WTC11 (cell line): ENCODE data around the gene MIPEP. TPM values are rescaled to one million over a fixed set of nuclear protein-coding genes. Genes with fewer than 3 reads are reported as not detected.

Experiments
- ATAC-seq: fragments of 200-7000 bp; cut with Tn5 transposase; 2 replicates; pipeline ENCODE4 v1.10.0; 2021; ENCODE audit warnings: mild to moderate bottlenecking, moderate library complexity
- CTCF ChIA-PET: fragments of 300-600 bp; sonication (Branson Sonifier 250); formaldehyde crosslinking; loops from one replicate; lab custom pipeline; 2021; ENCODE audit warnings: antibody characterized with exemption; lab: Charles Lee
- POLR2A ChIA-PET: fragments of 350-600 bp; sonication (Branson Sonifier 250); formaldehyde crosslinking; loops from one replicate; lab custom pipeline; 2021; ENCODE audit warnings: antibody characterized with exemption; lab: Charles Lee
- DNase-seq: peaks from one replicate; pipeline ENCODE4 v3.0.0; 2021; ENCODE audit warnings: low spot score
- H3K27ac Mint-ChIP-seq: 2 replicates; pipeline ENCODE4 v1.8.0; 2021; ENCODE audit warnings: mixed read lengths
- H3K27me3 Mint-ChIP-seq: 2 replicates; pipeline ENCODE4 v1.8.0; 2021; ENCODE audit warnings: low read depth, mild to moderate bottlenecking, moderate library complexity, mixed read lengths
- H3K36me3 Mint-ChIP-seq: 2 replicates; pipeline ENCODE4 v1.8.0; 2021; ENCODE audit warnings: mixed read lengths
- H3K4me1 Mint-ChIP-seq: 2 replicates; pipeline ENCODE4 v1.8.0; 2022; ENCODE audit warnings: mixed read lengths
- H3K4me3 Mint-ChIP-seq: 2 replicates; pipeline ENCODE4 v1.8.0; 2021; ENCODE audit warnings: mild to moderate bottlenecking, moderate library complexity, mixed read lengths
- H3K9me3 Mint-ChIP-seq: 2 replicates; pipeline ENCODE4 v1.8.0; 2021; ENCODE audit warnings: mixed read lengths
- ATF2 ChIP-seq: sonication (generic); formaldehyde crosslinking; IDR thresholded peaks from 2 replicates; pipeline ENCODE4 v1.8.1; 2022; ENCODE audit warnings: low read depth, missing genetic modification reagents, borderline replicate concordance
- CBFB ChIP-seq: sonication (generic); formaldehyde crosslinking; IDR thresholded peaks from 2 replicates; pipeline ENCODE4 v1.8.1; 2022; ENCODE audit warnings: mild to moderate bottlenecking, low read depth, missing genetic modification reagents
- CREM ChIP-seq: sonication (generic); formaldehyde crosslinking; IDR thresholded peaks from 2 replicates; pipeline ENCODE4 v1.8.1; 2022; ENCODE audit warnings: mild to moderate bottlenecking, missing genetic modification reagents, moderate library complexity
- E2F1 ChIP-seq: sonication (generic); formaldehyde crosslinking; IDR thresholded peaks from 2 replicates; pipeline ENCODE4 v1.8.0; 2022; ENCODE audit warnings: mild to moderate bottlenecking, missing genetic modification reagents
- EMX1 ChIP-seq: fragments of 250-450 bp; sonication (Bioruptor Pico); IDR thresholded peaks from 2 replicates; pipeline ENCODE4 v1.8.0; 2021; ENCODE audit warnings: mild to moderate bottlenecking
- FOXP1 ChIP-seq: sonication (generic); formaldehyde crosslinking; IDR thresholded peaks from 2 replicates; pipeline ENCODE4 v1.8.0; 2022; ENCODE audit warnings: missing genetic modification reagents, mild to moderate bottlenecking, moderate library complexity, borderline replicate concordance
- GRHL2 ChIP-seq: fragments of 250-450 bp; sonication (Bioruptor Pico); IDR thresholded peaks from 2 replicates; pipeline ENCODE4 v1.8.0; 2022; ENCODE audit warnings: mild to moderate bottlenecking, moderate library complexity; ENCODE audit not compliant: insufficient replicate concordance, severe bottlenecking
- IRF2 ChIP-seq: sonication (generic); formaldehyde crosslinking; IDR thresholded peaks from 2 replicates; pipeline ENCODE4 v1.8.0; 2022; ENCODE audit warnings: low read depth, missing genetic modification reagents, borderline replicate concordance
- RORB ChIP-seq: fragments of 250-450 bp; sonication (Bioruptor Pico); IDR thresholded peaks from 2 replicates; pipeline ENCODE4 v1.9.0; 2021; ENCODE audit warnings: mild to moderate bottlenecking
- SMAD3 ChIP-seq: sonication (generic); formaldehyde crosslinking; IDR thresholded peaks from 2 replicates; pipeline ENCODE4 v1.8.0; 2022; ENCODE audit warnings: missing genetic modification reagents, mild to moderate bottlenecking, borderline replicate concordance
- SMAD4 ChIP-seq: sonication (generic); formaldehyde crosslinking; IDR thresholded peaks from 2 replicates; pipeline ENCODE4 v1.8.0; 2022; ENCODE audit warnings: mild to moderate bottlenecking, missing genetic modification reagents
- TP53 ChIP-seq: sonication (generic); formaldehyde crosslinking; IDR thresholded peaks from 2 replicates; pipeline ENCODE4 v1.8.1; 2023; ENCODE audit warnings: mild to moderate bottlenecking, missing genetic modification reagents
- ZNF416 ChIP-seq: fragments of 250-450 bp; sonication (Bioruptor Pico); IDR thresholded peaks from 2 replicates; pipeline ENCODE4 v1.9.0; 2021; ENCODE audit warnings: mild to moderate bottlenecking, inconsistent platforms
- ZNF512 ChIP-seq: sonication (generic); formaldehyde crosslinking; IDR thresholded peaks from 2 replicates; pipeline ENCODE4 v1.8.1; 2022; ENCODE audit warnings: missing genetic modification reagents, borderline replicate concordance
- total RNA-seq: library from RNA; stranded (reverse); gene quantifications from 3 replicates; pipeline ENCODE4 v1.2.3, GENCODE V29; 2021
- TF ChIP-seq, protein P1 (sequence below): fragments of 200-600 bp; IDR thresholded peaks from 2 replicates; pipeline ENCODE4 v1.8.0; 2022; ENCODE audit warnings: antibody characterized with exemption
- TF ChIP-seq, protein P2 (sequence below): sonication (generic); formaldehyde crosslinking; IDR thresholded peaks from 2 replicates; pipeline ENCODE4 v1.8.0; 2023; ENCODE audit warnings: missing genetic modification reagents
- TF ChIP-seq, protein P3 (sequence below): sonication (generic); formaldehyde crosslinking; IDR thresholded peaks from 2 replicates; pipeline ENCODE4 v1.8.0; 2022; ENCODE audit warnings: missing genetic modification reagents

Gene MIPEP
- total RNA-seq, 1 experiment from 2014 or later, result 30.5 TPM

- CTCF ChIA-PET, result interaction anchor here (0.9 kb wide), 1 partner anchor 379 kb away, joined by 4 read pairs; no protein-coding TSS in a partner anchor
- no peak for ATAC-seq
Observed at GRCh38 chr13:23845105-23845725, 44.0 kb downstream of the MIPEP start.

DNA sequence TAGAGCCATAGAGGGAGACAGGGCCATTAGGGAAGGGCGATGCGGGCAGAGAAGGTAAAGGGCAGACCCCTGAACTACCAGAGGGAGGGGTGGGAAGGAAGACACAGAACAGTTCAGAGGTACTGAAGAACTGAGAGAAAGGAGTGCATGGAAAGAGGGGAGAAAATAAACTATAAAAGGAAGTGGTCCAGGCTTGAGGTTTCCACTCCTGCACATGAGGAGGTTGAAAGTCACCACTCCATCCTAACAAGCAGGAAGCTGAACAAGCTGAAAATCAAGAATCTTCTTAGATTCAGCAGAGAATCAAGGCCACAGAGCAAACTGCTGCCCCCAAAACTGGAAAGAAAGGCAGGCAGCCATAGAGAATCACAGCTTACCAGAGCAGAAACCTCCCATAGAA is 45.1 kb downstream of the MIPEP start:
- POLR2A ChIA-PET, result no interaction called here
- CTCF ChIA-PET, result no interaction called here
- TF ChIP-seq FOXP1 (no peak), CREM (CRISPR knock-in tag) (no peak), IRF2 (CRISPR knock-in tag) (no peak), GRHL2 (no peak), TP53 (CRISPR knock-in tag) (no peak), E2F1 (CRISPR knock-in tag) (no peak), SMAD3 (CRISPR knock-in tag) (no peak), EMX1 (no peak)
- Mint-ChIP-seq H3K4me1 (peaks cover 5% of the 10 kb centered on the region), H3K27ac (no peak overlapping the region; the same call in 1 of the 2 replicates), H3K9me3 (no peaks in the 10 kb centered on the region), H3K27me3 (no peaks in the 10 kb centered on the region), H3K4me3 (no peak overlapping the region), H3K36me3 (no peaks in the 10 kb centered on the region)
- ATAC-seq, result no peak
- DNase-seq, result no peak

More at GRCh38 chr13:23845105-23845725, 44.0 kb downstream of the MIPEP start:
- no peaks in the 10 kb centered on the region for H3K27me3 Mint-ChIP-seq
- H3K4me3 Mint-ChIP-seq, result no peak overlapping the region
- no peaks in the 10 kb centered on the region for H3K36me3 Mint-ChIP-seq
- DNase-seq, result no peak
- TF ChIP-seq SMAD4 (CRISPR knock-in tag), result no peak
- TF ChIP-seq, protein P1, sequence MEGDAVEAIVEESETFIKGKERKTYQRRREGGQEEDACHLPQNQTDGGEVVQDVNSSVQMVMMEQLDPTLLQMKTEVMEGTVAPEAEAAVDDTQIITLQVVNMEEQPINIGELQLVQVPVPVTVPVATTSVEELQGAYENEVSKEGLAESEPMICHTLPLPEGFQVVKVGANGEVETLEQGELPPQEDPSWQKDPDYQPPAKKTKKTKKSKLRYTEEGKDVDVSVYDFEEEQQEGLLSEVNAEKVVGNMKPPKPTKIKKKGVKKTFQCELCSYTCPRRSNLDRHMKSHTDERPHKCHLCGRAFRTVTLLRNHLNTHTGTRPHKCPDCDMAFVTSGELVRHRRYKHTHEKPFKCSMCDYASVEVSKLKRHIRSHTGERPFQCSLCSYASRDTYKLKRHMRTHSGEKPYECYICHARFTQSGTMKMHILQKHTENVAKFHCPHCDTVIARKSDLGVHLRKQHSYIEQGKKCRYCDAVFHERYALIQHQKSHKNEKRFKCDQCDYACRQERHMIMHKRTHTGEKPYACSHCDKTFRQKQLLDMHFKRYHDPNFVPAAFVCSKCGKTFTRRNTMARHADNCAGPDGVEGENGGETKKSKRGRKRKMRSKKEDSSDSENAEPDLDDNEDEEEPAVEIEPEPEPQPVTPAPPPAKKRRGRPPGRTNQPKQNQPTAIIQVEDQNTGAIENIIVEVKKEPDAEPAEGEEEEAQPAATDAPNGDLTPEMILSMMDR, result no peak
- POLR2A ChIA-PET, result no interaction called here
- H3K27ac Mint-ChIP-seq, result no peak overlapping the region
- peaks cover 5% of the 10 kb centered on the region for H3K4me1 Mint-ChIP-seq
- H3K9me3 Mint-ChIP-seq, result no peaks in the 10 kb centered on the region

DNA sequence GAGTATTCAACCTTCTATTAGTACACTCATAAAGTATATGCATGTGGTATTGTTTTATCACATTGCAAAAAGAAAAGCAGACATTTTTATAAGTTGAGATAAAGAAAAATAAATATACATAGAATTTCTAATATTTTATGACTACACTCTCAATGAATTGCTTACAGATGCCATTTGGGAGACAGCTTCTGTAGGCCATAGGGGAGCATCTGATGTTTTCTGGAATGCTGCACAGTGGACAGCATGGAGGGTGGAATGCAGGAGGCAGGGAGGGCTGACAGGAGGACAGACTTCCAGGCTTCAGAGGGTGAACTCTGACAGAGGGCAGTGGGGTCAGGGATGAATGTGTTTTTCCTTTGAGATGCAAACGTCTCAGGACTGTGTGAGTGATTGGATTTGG is 45.8 kb downstream of the MIPEP start:
- H3K27me3 Mint-ChIP-seq, result no peaks in the 10 kb centered on the region
- peaks cover 5% of the 10 kb centered on the region for H3K4me1 Mint-ChIP-seq
- no peaks in the 10 kb centered on the region for H3K9me3 Mint-ChIP-seq
- TF ChIP-seq CBFB (CRISPR knock-in tag) (no peak), ZNF512 (CRISPR knock-in tag) (no peak), TP53 (CRISPR knock-in tag) (no peak), ATF2 (no peak), FOXP1 (no peak), RORB (no peak), ZNF416 (no peak), SMAD4 (CRISPR knock-in tag) (no peak)
- TF ChIP-seq, protein P2, sequence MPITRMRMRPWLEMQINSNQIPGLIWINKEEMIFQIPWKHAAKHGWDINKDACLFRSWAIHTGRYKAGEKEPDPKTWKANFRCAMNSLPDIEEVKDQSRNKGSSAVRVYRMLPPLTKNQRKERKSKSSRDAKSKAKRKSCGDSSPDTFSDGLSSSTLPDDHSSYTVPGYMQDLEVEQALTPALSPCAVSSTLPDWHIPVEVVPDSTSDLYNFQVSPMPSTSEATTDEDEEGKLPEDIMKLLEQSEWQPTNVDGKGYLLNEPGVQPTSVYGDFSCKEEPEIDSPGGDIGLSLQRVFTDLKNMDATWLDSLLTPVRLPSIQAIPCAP (CRISPR knock-in tag), result no peak
- TF ChIP-seq, protein P3, sequence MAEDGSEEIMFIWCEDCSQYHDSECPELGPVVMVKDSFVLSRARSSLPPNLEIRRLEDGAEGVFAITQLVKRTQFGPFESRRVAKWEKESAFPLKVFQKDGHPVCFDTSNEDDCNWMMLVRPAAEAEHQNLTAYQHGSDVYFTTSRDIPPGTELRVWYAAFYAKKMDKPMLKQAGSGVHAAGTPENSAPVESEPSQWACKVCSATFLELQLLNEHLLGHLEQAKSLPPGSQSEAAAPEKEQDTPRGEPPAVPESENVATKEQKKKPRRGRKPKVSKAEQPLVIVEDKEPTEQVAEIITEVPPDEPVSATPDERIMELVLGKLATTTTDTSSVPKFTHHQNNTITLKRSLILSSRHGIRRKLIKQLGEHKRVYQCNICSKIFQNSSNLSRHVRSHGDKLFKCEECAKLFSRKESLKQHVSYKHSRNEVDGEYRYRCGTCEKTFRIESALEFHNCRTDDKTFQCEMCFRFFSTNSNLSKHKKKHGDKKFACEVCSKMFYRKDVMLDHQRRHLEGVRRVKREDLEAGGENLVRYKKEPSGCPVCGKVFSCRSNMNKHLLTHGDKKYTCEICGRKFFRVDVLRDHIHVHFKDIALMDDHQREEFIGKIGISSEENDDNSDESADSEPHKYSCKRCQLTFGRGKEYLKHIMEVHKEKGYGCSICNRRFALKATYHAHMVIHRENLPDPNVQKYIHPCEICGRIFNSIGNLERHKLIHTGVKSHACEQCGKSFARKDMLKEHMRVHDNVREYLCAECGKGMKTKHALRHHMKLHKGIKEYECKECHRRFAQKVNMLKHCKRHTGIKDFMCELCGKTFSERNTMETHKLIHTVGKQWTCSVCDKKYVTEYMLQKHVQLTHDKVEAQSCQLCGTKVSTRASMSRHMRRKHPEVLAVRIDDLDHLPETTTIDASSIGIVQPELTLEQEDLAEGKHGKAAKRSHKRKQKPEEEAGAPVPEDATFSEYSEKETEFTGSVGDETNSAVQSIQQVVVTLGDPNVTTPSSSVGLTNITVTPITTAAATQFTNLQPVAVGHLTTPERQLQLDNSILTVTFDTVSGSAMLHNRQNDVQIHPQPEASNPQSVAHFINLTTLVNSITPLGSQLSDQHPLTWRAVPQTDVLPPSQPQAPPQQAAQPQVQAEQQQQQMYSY (CRISPR knock-in tag), result no peak
- TF ChIP-seq, all 79 proteins: peak for 0
- DNase-seq (no peak), ATAC-seq (no peak)
- H3K36me3 Mint-ChIP-seq, result no peaks in the 10 kb centered on the region
- no peak overlapping the region for H3K4me3 Mint-ChIP-seq
- CTCF ChIA-PET, result no interaction called here
- POLR2A ChIA-PET, result no interaction called here
- H3K27ac Mint-ChIP-seq, result no peak overlapping the region
